Brain microvascular endothelial cell (primary cell): ENCODE measurements around the gene ZNF787.
A peak's percentile ranks its signal among the peaks of the same experiment; 100 is the strongest.

Source experiments
- DNase-seq: peaks from one replicate; pipeline ENCODE4 v3.0.0-alpha.2; 2020
- H3K27ac ChIP-seq: fragments of 250-450 bp; sonication (Bioruptor Pico); 2 replicates; pipeline ENCODE4 v1.5.1; 2020; ENCODE audit warnings: mild to moderate bottlenecking, moderate library complexity
- H3K27me3 ChIP-seq: fragments of 250-450 bp; sonication (Bioruptor Pico); replicated peaks from 2 replicates; pipeline ENCODE4 v1.5.1; 2020; ENCODE audit warnings: mild to moderate bottlenecking
- H3K36me3 ChIP-seq: fragments of 250-450 bp; sonication (Bioruptor Pico); replicated peaks from 2 replicates; pipeline ENCODE4 v1.5.1; 2020; ENCODE audit warnings: mild to moderate bottlenecking
- H3K4me3 ChIP-seq: 2 replicates; pipeline ENCODE4 v1.5.1; 2011; ENCODE audit warnings: low read depth, mild to moderate bottlenecking, control low read depth, low read length, moderate library complexity
- in situ Hi-C: cut with HindIII; loops from 2 replicates; pipeline ENCODE4 v1.10.0; 2017; ENCODE audit warnings: low sequenced_read_pairs, low pct_ligation_motif_present
- TF ChIP-seq, protein P1 (sequence below): IDR thresholded peaks from 2 replicates; pipeline ENCODE4 v1.5.1; 2011; ENCODE audit warnings: low read depth, mild to moderate bottlenecking, moderate library complexity, low read length, control low read depth, inconsistent platforms; ENCODE audit errors: missing control alignments

The ZNF787 gene

DNA sequence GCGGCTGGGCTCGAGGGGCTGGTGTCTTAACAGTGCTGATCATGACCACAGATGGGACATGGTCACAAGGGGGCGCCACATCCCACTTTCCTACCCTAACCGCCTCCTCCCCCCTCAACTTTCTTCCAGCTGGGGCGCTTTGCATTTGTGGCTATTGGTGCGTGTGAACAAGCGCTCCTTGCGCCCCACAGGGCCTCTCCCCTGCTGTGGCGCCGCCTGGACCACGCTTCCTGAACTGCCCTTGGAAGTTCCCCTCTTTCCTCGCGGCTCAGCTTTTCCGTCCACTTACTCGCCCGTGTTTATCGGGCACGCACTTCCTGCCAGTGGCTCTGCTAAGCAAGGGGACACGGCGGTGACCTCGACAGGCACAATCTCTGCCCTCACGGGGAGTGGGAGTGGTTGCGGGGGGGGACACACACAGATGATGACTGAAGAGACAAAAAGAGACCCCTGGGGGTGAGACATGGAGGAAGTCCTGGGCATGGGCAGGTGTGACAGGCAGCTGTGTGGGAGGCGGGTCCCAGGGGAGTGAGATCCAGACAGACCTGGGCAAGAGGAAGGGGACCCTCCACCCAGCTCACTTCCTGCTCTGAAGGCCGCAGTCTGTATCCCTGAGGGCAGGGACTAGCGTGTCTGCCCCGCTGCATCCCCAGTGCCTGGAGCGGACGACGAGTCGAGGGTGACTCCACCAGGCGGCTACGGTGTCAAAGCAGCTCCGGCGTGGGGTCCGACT, 40.3 kb downstream of the ZNF787 start:
- in situ Hi-C loops: no loop called here
- TF ChIP-seq, protein P1, sequence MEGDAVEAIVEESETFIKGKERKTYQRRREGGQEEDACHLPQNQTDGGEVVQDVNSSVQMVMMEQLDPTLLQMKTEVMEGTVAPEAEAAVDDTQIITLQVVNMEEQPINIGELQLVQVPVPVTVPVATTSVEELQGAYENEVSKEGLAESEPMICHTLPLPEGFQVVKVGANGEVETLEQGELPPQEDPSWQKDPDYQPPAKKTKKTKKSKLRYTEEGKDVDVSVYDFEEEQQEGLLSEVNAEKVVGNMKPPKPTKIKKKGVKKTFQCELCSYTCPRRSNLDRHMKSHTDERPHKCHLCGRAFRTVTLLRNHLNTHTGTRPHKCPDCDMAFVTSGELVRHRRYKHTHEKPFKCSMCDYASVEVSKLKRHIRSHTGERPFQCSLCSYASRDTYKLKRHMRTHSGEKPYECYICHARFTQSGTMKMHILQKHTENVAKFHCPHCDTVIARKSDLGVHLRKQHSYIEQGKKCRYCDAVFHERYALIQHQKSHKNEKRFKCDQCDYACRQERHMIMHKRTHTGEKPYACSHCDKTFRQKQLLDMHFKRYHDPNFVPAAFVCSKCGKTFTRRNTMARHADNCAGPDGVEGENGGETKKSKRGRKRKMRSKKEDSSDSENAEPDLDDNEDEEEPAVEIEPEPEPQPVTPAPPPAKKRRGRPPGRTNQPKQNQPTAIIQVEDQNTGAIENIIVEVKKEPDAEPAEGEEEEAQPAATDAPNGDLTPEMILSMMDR: peak; percentile 74

DNA sequence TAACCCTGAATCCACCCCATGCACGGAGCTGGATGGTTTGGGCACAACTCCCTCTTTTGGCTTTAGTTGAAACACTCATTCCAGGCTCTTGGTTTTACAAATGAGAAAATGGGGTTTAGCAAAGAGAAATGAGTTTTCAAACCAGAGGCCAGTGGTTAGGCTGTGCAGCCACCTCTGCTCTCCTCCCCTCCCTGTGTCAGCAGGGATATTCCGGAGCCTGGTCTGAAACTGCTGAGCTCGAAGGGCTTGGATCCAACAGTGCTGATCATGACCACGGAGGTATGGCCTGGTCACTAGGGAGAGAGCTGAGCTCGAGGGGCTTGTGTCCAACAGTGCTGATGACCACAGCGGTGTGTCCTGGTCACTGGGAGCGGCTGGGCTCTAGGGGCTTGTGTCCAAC, 41.5 kb downstream of the ZNF787 start:
- no peaks in the 10 kb centered on the region for H3K36me3 ChIP-seq
- DNase-seq: no peak
- H3K4me3 ChIP-seq: no peak overlapping the region
- TF ChIP-seq, protein P1: no peak
- in situ Hi-C loops: no loop called here
- no peak overlapping the region for H3K27ac ChIP-seq
- no peaks in the 10 kb centered on the region for H3K27me3 ChIP-seq

More for the DNA sequence above, 40.3 kb downstream of the ZNF787 start:
- Histone ChIP-seq H3K27me3 (no peaks in the 10 kb centered on the region), H3K4me3 (peak overlapping the region; percentile 47), H3K27ac (no peak overlapping the region), H3K36me3 (peaks cover 6% of the 10 kb centered on the region)
- DNase-seq: peak; percentile 85

DNA sequence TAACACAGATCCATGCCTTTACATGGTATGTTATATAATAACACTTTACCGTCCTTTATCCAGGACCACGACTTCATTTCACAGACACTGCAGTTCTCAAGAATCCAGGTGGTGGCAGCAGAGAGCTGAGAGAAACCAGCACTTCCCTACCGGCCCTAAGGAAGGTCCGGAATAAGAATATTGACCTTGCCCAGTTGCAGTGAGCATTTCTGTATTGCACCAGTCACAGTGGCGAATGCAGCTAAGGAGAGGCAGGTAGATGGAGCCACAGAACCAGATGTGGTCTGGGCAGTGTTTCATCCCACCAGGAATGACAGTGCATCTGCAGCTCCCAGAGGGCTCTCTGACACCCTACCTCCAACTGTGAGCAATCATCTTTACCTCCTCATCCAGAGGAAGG, 44.6 kb downstream of the ZNF787 start:
- DNase-seq: peak; percentile 49
- Histone ChIP-seq H3K4me3 (no peak overlapping the region), H3K27ac (no peak overlapping the region), H3K36me3 (no peaks in the 10 kb centered on the region), H3K27me3 (no peaks in the 10 kb centered on the region)
- in situ Hi-C loops: no loop called here
- TF ChIP-seq, protein P1: peak; percentile 90

DNA sequence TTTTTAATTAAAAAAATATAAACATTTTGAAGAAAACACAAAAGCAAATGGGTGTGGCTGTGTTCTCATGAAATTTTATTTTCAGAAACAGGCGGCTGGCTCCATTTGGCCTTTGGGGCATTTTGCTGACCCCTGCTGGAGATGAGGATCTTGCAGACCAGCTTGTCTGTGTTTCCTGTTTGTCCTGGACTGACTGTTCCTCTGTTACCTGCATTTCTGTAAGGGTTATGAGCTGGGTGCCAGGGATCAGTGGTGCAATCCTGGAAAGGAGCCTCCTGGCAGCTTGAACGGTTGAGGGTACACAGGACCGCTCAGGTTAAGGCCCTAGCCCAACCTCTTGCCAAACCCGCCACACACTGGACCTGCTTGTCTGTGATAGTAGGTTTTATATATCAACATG, 49.9 kb downstream of the ZNF787 start:
- Histone ChIP-seq H3K36me3 (no peaks in the 10 kb centered on the region), H3K27me3 (no peaks in the 10 kb centered on the region), H3K4me3 (no peak overlapping the region), H3K27ac (no peak overlapping the region)
- TF ChIP-seq, protein P1: peak; percentile 37
- no peak for DNase-seq
- in situ Hi-C loops: no loop called here

DNA sequence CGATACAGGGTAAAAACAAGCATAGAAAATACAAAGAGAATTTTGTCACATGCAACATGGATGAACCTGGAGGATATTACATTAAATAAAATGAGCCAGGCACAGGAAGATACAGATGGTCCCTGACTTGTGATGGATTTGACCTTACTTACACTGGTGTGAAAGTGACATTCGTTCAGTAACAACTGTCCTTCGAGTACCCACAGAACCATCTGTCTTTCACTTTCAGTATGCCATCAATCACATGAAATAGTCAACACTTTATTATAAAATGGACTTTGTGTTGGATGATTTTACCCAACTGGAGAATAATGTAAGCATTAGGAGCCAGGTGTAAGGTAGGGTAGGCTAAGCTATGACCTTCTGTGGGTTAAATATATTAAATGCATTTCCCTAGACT, 51.5 kb downstream of the ZNF787 start:
- Histone ChIP-seq H3K4me3 (no peak overlapping the region), H3K27me3 (no peaks in the 10 kb centered on the region), H3K27ac (no peak overlapping the region), H3K36me3 (no peaks in the 10 kb centered on the region)
- TF ChIP-seq, protein P1: no peak
- no peak for DNase-seq
- in situ Hi-C loops: no loop called here
